GM12878 (cell line): ENCODE measurements around the gene PDIK1L. TPM values are rescaled to one million over a fixed set of nuclear protein-coding genes. Genes with fewer than 3 reads are reported as not detected.

ENCODE experiments used
- CBX5 ChIP-seq: sonication (generic); IDR thresholded peaks from 2 replicates; pipeline ENCODE4 v1.6.1; 2016; ENCODE audit warnings: low read depth, moderate library complexity, mild to moderate bottlenecking, inconsistent platforms
- CREB1 ChIP-seq: IDR thresholded peaks from 2 replicates; pipeline ENCODE4 v1.6.1; 2012; ENCODE audit warnings: low read depth, mild to moderate bottlenecking, inconsistent platforms
- FOXK2 ChIP-seq: fragments of 450-650 bp; IDR thresholded peaks from 2 replicates; pipeline ENCODE4 v1.6.1; 2017; ENCODE audit warnings: mild to moderate bottlenecking, moderate library complexity
- GABPA ChIP-seq: IDR thresholded peaks from 2 replicates; pipeline ENCODE4 v1.6.1; 2014; ENCODE audit warnings: antibody characterized with exemption, low read depth, mild to moderate bottlenecking, inconsistent platforms
- HDGF ChIP-seq: fragments of 450-650 bp; IDR thresholded peaks from 2 replicates; pipeline ENCODE4 v1.6.1; 2016; ENCODE audit warnings: antibody characterized with exemption
- KDM1A ChIP-seq: fragments of 200-600 bp; sonication (generic); IDR thresholded peaks from 2 replicates; pipeline ENCODE4 v1.6.1; 2016; ENCODE audit warnings: borderline replicate concordance
- MXI1 ChIP-seq: fragments of 150-350 bp; IDR thresholded peaks from 2 replicates; pipeline ENCODE4 v1.6.1; 2011; ENCODE audit warnings: low read depth, mild to moderate bottlenecking, inconsistent platforms, low read length, improper control_type of control experiment
- NBN ChIP-seq: fragments of 450-650 bp; IDR thresholded peaks from 2 replicates; pipeline ENCODE4 v1.6.1; 2016
- NFYB ChIP-seq: IDR thresholded peaks from 2 replicates; pipeline ENCODE4 v1.6.1; 2011; ENCODE audit warnings: low read depth, mild to moderate bottlenecking, low read length, improper control_type of control experiment, moderate library complexity; ENCODE audit not compliant: insufficient read depth
- NR2C2 ChIP-seq: IDR thresholded peaks from 2 replicates; pipeline ENCODE4 v1.6.1; 2011; ENCODE audit warnings: borderline replicate concordance, low read depth; ENCODE audit not compliant: control insufficient read depth, insufficient read length
- PAX8 ChIP-seq: fragments of 450-650 bp; IDR thresholded peaks from 2 replicates; pipeline ENCODE4 v1.6.1; 2017; ENCODE audit warnings: mild to moderate bottlenecking, moderate library complexity
- RELA ChIP-seq: fragments of 450-650 bp; IDR thresholded peaks from 2 replicates; pipeline ENCODE4 v1.8.0; 2014; ENCODE audit warnings: borderline replicate concordance; ENCODE audit not compliant: partially characterized antibody
- RUNX3 ChIP-seq: IDR thresholded peaks from 2 replicates; pipeline ENCODE4 v1.6.1; 2012; ENCODE audit warnings: low read length, inconsistent platforms
- SMC3 ChIP-seq: IDR thresholded peaks from 2 replicates; pipeline ENCODE4 v1.6.1; 2011; ENCODE audit warnings: low read length, improper control_type of control experiment, borderline replicate concordance
- TARDBP ChIP-seq: IDR thresholded peaks from 2 replicates; pipeline ENCODE4 v1.6.1; 2016; ENCODE audit warnings: borderline replicate concordance
- TBL1XR1 ChIP-seq: IDR thresholded peaks from 2 replicates; pipeline ENCODE4 v1.6.1; 2012; ENCODE audit warnings: low read depth, low read length, improper control_type of control experiment
- ZBED1 ChIP-seq: IDR thresholded peaks from 2 replicates; pipeline ENCODE4 v1.6.1; 2016; ENCODE audit warnings: borderline replicate concordance
- polyA plus RNA-seq, 11 experiments: library from polyadenylated mRNA; depleted of rRNA in 4 of 11; unstranded in 6 of 11; stranded (reverse) in 5 of 11; fragments of >200 nt; fragmentation: Nextera tagmentation in 4 of 11; fragmentation: Illumina TruSeq in 1 of 11; extraction: Ambion mirVana in 4 of 11; extraction: Trizol in 1 of 11; gene quantifications; 1 replicate in 1 of 11; 2 replicates in 10 of 11; pipeline versions ENCODE4 v1.2.1 to v1.2.3, GENCODE V29; 2011 to 2016; ENCODE audit warnings: inconsistent platforms in 2 of 11, missing spikeins in 2 of 11, low read depth in 1 of 11
- total RNA-seq, 4 experiments: library from RNA; depleted of rRNA in 3 of 4; stranded (reverse); fragments of >200 nt in 3 of 4; fragmentation: Illumina TruSeq in 1 of 4; extraction: Trizol in 1 of 4; gene quantifications; 2 replicates each; pipeline versions ENCODE4 v1.2.1 to v1.2.3, GENCODE V29; 2013 to 2021
- TF ChIP-seq, protein P1 (sequence below): fragments of 450-650 bp; IDR thresholded peaks from 2 replicates; pipeline ENCODE4 v1.6.1; 2017; ENCODE audit warnings: mild to moderate bottlenecking, moderate library complexity
- TF ChIP-seq, protein P2 (sequence below): fragments of 150-350 bp; IDR thresholded peaks from 2 replicates; pipeline ENCODE4 v1.6.1; 2016; ENCODE audit warnings: low read depth, low read length
- TF ChIP-seq, protein P3 (sequence below): fragments of 450-650 bp; IDR thresholded peaks from 2 replicates; pipeline ENCODE4 v1.6.1; 2017; ENCODE audit warnings: mild to moderate bottlenecking
- TF ChIP-seq, protein P4 (sequence below): IDR thresholded peaks from 2 replicates; pipeline ENCODE4 v1.6.1; 2012; ENCODE audit warnings: low read depth, low read length, improper control_type of control experiment

Gene PDIK1L
- total and polyA plus RNA-seq, 10 of the 15 experiments (the other 5 are each of a cell fraction or from before 2014, with no cell fraction given), result 4.0 to 15.9 (median 10.5) TPM

DNA sequence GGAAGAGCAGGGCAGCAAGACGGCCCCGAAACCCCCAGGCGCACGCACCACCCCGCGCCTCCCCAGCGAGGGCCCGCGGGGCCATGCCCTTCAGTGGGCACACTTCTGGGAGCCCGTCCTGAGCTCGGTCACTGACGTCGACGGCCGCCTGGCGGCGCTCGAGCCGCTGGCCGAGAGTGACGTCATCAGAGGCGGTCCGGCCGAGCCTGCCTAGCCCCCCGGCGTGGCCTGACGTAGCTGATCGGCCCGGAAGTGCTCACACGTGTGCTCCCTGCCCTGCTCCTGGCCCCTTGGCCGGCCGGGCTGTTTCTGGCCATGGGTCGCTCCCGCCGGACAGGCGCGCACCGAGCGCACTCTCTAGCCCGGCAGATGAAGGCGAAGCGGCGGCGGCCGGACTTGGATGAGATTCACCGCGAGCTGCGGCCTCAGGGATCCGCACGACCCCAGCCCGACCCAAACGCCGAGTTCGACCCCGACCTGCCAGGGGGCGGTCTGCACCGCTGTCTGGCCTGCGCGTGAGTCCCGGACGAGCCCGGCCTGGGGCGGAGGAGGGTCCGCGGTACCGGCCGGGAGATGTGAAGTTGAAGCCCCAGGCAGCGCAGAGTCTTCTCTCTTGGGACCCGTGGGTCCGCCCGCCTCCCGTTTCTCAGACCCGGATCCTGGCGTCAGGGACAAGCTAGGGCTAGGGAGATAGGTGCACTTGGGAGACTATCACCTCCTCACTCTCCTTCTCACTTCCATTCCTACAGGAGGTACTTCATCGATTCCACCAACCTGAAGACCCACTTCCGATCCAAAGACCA lies 58.2 kb downstream of the PDIK1L start, which contains the start of gene ZNF593 (continued):
- TF ChIP-seq, protein P1, sequence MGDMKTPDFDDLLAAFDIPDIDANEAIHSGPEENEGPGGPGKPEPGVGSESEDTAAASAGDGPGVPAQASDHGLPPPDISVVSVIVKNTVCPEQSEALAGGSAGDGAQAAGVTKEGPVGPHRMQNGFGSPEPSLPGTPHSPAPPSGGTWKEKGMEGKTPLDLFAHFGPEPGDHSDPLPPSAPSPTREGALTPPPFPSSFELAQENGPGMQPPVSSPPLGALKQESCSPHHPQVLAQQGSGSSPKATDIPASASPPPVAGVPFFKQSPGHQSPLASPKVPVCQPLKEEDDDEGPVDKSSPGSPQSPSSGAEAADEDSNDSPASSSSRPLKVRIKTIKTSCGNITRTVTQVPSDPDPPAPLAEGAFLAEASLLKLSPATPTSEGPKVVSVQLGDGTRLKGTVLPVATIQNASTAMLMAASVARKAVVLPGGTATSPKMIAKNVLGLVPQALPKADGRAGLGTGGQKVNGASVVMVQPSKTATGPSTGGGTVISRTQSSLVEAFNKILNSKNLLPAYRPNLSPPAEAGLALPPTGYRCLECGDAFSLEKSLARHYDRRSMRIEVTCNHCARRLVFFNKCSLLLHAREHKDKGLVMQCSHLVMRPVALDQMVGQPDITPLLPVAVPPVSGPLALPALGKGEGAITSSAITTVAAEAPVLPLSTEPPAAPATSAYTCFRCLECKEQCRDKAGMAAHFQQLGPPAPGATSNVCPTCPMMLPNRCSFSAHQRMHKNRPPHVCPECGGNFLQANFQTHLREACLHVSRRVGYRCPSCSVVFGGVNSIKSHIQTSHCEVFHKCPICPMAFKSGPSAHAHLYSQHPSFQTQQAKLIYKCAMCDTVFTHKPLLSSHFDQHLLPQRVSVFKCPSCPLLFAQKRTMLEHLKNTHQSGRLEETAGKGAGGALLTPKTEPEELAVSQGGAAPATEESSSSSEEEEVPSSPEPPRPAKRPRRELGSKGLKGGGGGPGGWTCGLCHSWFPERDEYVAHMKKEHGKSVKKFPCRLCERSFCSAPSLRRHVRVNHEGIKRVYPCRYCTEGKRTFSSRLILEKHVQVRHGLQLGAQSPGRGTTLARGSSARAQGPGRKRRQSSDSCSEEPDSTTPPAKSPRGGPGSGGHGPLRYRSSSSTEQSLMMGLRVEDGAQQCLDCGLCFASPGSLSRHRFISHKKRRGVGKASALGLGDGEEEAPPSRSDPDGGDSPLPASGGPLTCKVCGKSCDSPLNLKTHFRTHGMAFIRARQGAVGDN, result peak; percentile 87
- TF ChIP-seq, protein P2, sequence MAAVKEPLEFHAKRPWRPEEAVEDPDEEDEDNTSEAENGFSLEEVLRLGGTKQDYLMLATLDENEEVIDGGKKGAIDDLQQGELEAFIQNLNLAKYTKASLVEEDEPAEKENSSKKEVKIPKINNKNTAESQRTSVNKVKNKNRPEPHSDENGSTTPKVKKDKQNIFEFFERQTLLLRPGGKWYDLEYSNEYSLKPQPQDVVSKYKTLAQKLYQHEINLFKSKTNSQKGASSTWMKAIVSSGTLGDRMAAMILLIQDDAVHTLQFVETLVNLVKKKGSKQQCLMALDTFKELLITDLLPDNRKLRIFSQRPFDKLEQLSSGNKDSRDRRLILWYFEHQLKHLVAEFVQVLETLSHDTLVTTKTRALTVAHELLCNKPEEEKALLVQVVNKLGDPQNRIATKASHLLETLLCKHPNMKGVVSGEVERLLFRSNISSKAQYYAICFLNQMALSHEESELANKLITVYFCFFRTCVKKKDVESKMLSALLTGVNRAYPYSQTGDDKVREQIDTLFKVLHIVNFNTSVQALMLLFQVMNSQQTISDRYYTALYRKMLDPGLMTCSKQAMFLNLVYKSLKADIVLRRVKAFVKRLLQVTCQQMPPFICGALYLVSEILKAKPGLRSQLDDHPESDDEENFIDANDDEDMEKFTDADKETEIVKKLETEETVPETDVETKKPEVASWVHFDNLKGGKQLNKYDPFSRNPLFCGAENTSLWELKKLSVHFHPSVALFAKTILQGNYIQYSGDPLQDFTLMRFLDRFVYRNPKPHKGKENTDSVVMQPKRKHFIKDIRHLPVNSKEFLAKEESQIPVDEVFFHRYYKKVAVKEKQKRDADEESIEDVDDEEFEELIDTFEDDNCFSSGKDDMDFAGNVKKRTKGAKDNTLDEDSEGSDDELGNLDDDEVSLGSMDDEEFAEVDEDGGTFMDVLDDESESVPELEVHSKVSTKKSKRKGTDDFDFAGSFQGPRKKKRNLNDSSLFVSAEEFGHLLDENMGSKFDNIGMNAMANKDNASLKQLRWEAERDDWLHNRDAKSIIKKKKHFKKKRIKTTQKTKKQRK, result no peak
- TF ChIP-seq MXI1, result peak; percentile 97
- TF ChIP-seq HDGF, result 0 out of 2 replicates have a peak, but pooled peaks have one; percentile 44
- TF ChIP-seq NR2C2, result no peak
- no peak for TF ChIP-seq KDM1A
- TF ChIP-seq FOXK2, result no peak
- no peak for TF ChIP-seq NFYB
- peak; percentile 99 for TF ChIP-seq CREB1
- peak; percentile 31; the same call in 1 of the 2 replicates for TF ChIP-seq TARDBP
- peak; percentile 49 for TF ChIP-seq RELA
- peak; percentile 45; the same call in 1 of the 2 replicates for TF ChIP-seq RUNX3
- no peak for TF ChIP-seq ZBED1
- TF ChIP-seq TBL1XR1, result 0 out of 2 replicates have a peak, but pooled peaks have one; percentile 41
- no peak for TF ChIP-seq CBX5
- no peak for TF ChIP-seq PAX8
- TF ChIP-seq, protein P3, sequence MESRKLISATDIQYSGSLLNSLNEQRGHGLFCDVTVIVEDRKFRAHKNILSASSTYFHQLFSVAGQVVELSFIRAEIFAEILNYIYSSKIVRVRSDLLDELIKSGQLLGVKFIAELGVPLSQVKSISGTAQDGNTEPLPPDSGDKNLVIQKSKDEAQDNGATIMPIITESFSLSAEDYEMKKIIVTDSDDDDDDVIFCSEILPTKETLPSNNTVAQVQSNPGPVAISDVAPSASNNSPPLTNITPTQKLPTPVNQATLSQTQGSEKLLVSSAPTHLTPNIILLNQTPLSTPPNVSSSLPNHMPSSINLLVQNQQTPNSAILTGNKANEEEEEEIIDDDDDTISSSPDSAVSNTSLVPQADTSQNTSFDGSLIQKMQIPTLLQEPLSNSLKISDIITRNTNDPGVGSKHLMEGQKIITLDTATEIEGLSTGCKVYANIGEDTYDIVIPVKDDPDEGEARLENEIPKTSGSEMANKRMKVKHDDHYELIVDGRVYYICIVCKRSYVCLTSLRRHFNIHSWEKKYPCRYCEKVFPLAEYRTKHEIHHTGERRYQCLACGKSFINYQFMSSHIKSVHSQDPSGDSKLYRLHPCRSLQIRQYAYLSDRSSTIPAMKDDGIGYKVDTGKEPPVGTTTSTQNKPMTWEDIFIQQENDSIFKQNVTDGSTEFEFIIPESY, result no peak
- TF ChIP-seq, protein P4, sequence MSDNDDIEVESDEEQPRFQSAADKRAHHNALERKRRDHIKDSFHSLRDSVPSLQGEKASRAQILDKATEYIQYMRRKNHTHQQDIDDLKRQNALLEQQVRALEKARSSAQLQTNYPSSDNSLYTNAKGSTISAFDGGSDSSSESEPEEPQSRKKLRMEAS, result peak; percentile 90
- peak; percentile 78 for TF ChIP-seq SMC3
- TF ChIP-seq GABPA, result peak; percentile 70
- peak; percentile 100 for TF ChIP-seq NBN
